Heart left ventricle (tissue), 13 donors: ENCODE data around the gene IGFL2.

Experiments
- CTCF ChIP-seq, 12 donors: fragments of 200-600 bp; sonication (generic) in 4 of 12; IDR thresholded peaks; one replicate each; pipeline versions ENCODE4 v1.5.0 to v1.8.0; 2018 to 2022; ENCODE audit warnings: antibody characterized with exemption in 12 of 12, mild to moderate bottlenecking in 5 of 12
- POLR2A ChIP-seq, 2 donors: fragments of 450-650 bp; IDR thresholded peaks; one replicate each; pipeline ENCODE4 v1.6.1; 2017; ENCODE audit warnings: antibody characterized with exemption in 2 of 2, mild to moderate bottlenecking in 2 of 2, moderate library complexity in 2 of 2
- donor health status: ischemic (EF 13 %, LVEDD 7.1; RV severe dilation, severe dysfunction).
- donor health status: DM: no; HTN: yes; CAD: no.
- donor health status: DM: no; HTN: no; CAD: no.
- donor health status: ischemic (EF 25% LVEDD 6.9; RV normal size, moderate dysfunction).
- donor health status: ischemic (EF 25% LVEDD 5.7; RV mildly dilated, moderate dysfunction).
- donor health status: ischemic (EF 35%, LVEDD 5.7; RV mildly dilated, moderate dysfunction).
- donor health status: nonischemic (EF 11% LVEDD 7.7; RV severe dilation, severe dysfunction).
- donor health status: DM: yes; HTN: yes; CAD: no.
- donor health status: PGD.
- donor health status: ischemic (EF 29% LVEDD 5.4; RV normal size, mild dysfunction).
- donor health status: nonischemic (EF 23%, LVEDD 6.1; RV moderate dilation, normal function).

- TF ChIP-seq CTCF (IDR thresholded peaks at IDR 0.05) (no peak), POLR2A (IDR thresholded peaks at IDR 0.05) (no peak)
Measured at GRCh38 chr19:46173886-46174480, 25.9 kb downstream of the IGFL2 start.
